Liver (tissue), 9 donors: ENCODE data around the gene TAAR5. TPM values are rescaled to one million over a fixed set of nuclear protein-coding genes. Genes with fewer than 3 reads are reported as not detected.

ENCODE experiments used
- DNase-seq: peaks from one replicate; pipeline ENCODE4 v3.0.0-alpha.2; 2017; ENCODE audit warnings: low spot score
- H3K27ac ChIP-seq, 2 donors: one replicate each; pipeline ENCODE4 v1.7.0; 2013; ENCODE audit warnings: inconsistent platforms in 2 of 2, low read length in 2 of 2, control low read depth in 1 of 2, low read depth in 1 of 2, mild to moderate bottlenecking in 1 of 2
- H3K27me3 ChIP-seq, 4 donors: one replicate each; pipeline versions ENCODE4 v1.6.1 to v1.7.0; 2013; ENCODE audit warnings: low read length in 3 of 4, inconsistent platforms in 1 of 4, mild to moderate bottlenecking in 1 of 4, moderate library complexity in 1 of 4; ENCODE audit not compliant: control insufficient read depth in 4 of 4, insufficient read depth in 4 of 4
- H3K36me3 ChIP-seq, 4 donors: one replicate each; pipeline versions ENCODE4 v1.6.1 to v1.7.0; 2013; ENCODE audit warnings: low read length in 3 of 4, mild to moderate bottlenecking in 3 of 4, low read depth in 1 of 4, moderate library complexity in 1 of 4; ENCODE audit not compliant: control insufficient read depth in 4 of 4, insufficient read depth in 3 of 4
- H3K4me1 ChIP-seq, 4 donors: one replicate each; pipeline versions ENCODE4 v1.6.1 to v1.7.0; 2013; ENCODE audit warnings: low read length in 3 of 4, mild to moderate bottlenecking in 3 of 4, moderate library complexity in 1 of 4; ENCODE audit not compliant: control insufficient read depth in 4 of 4, insufficient read depth in 4 of 4
- H3K4me3 ChIP-seq, 3 donors: one replicate each; pipeline versions ENCODE4 v1.6.1 to v1.7.0; 2013; ENCODE audit warnings: low read length in 3 of 3, control low read depth in 1 of 3, low read depth in 1 of 3, mild to moderate bottlenecking in 1 of 3
- H3K9ac ChIP-seq, 2 donors: one replicate each; pipeline ENCODE4 v1.7.0; 2013; ENCODE audit warnings: low read length in 2 of 2, mild to moderate bottlenecking in 2 of 2, moderate library complexity in 2 of 2, control low read depth in 1 of 2, low read depth in 1 of 2
- H3K9me3 ChIP-seq, 4 donors: one replicate each; pipeline versions ENCODE4 v1.6.1 to v1.7.0; 2013; ENCODE audit warnings: low read length in 3 of 4; ENCODE audit not compliant: control insufficient read depth in 4 of 4
- EGR1 ChIP-seq, 2 donors: IDR thresholded peaks; 2 replicates each; pipeline ENCODE4 v1.6.1; 2016 to 2018; ENCODE audit warnings: antibody characterized with exemption in 2 of 2, low read depth in 2 of 2
- FOXA1 ChIP-seq: IDR thresholded peaks from 2 replicates; pipeline ENCODE4 v1.6.1; 2016; ENCODE audit warnings: antibody characterized with exemption
- FOXA2 ChIP-seq: IDR thresholded peaks from 2 replicates; pipeline ENCODE4 v1.6.1; 2016; ENCODE audit warnings: antibody characterized with exemption
- GABPA ChIP-seq, 2 donors: IDR thresholded peaks in 1 of 2; conservative IDR thresholded peaks in 1 of 2; 2 replicates each; pipeline ENCODE4 v1.6.1; 2016; ENCODE audit warnings: antibody characterized with exemption in 2 of 2, mild to moderate bottlenecking in 1 of 2, moderate library complexity in 1 of 2
- HNF4A ChIP-seq, 2 donors: conservative IDR thresholded peaks; 2 replicates each; pipeline ENCODE4 v1.6.1; 2016; ENCODE audit warnings: antibody characterized with exemption in 2 of 2, mild to moderate bottlenecking in 2 of 2
- HNF4G ChIP-seq: IDR thresholded peaks from 2 replicates; pipeline ENCODE4 v1.6.1; 2016; ENCODE audit warnings: antibody characterized with exemption
- JUND ChIP-seq, 2 donors: IDR thresholded peaks; 2 replicates each; pipeline ENCODE4 v1.6.1; 2016; ENCODE audit warnings: antibody characterized with exemption in 2 of 2
- NR2F2 ChIP-seq: IDR thresholded peaks from 2 replicates; pipeline ENCODE4 v1.6.1; 2016; ENCODE audit warnings: antibody characterized with exemption
- RAD21 ChIP-seq, 2 donors: IDR thresholded peaks; 2 replicates each; pipeline ENCODE4 v1.6.1; 2016; ENCODE audit warnings: antibody characterized with exemption in 2 of 2, mild to moderate bottlenecking in 2 of 2
- RXRA ChIP-seq, 2 donors: IDR thresholded peaks; 2 replicates each; pipeline ENCODE4 v1.6.1; 2017 to 2018; ENCODE audit warnings: antibody characterized with exemption in 2 of 2, mild to moderate bottlenecking in 1 of 2
- SP1 ChIP-seq: IDR thresholded peaks from 2 replicates; pipeline ENCODE4 v1.6.1; 2018; ENCODE audit warnings: antibody characterized with exemption, mild to moderate bottlenecking
- TAF1 ChIP-seq: conservative IDR thresholded peaks from 2 replicates; pipeline ENCODE4 v1.6.1; 2016; ENCODE audit warnings: antibody characterized with exemption, mild to moderate bottlenecking
- YY1 ChIP-seq: IDR thresholded peaks from 2 replicates; pipeline ENCODE4 v1.6.1; 2016; ENCODE audit warnings: antibody characterized with exemption, mild to moderate bottlenecking
- WGBS: extraction: QIAGEN DNeasy Blood & Tissue Kit; methylation state at CpG from one replicate; pipeline ENCODE4 v1.1.7; 2013; 5-methylcytosine and 5-hydroxymethylcytosine counted together
- polyA plus RNA-seq, 2 donors: library from polyadenylated mRNA; stranded (reverse) in 1 of 2; unstranded in 1 of 2; fragments of 200-250 nt in 1 of 2; fragments of >200 nt in 1 of 2; fragmentation: Nextera tagmentation in 1 of 2; extraction: Ambion mirVana in 1 of 2; gene quantifications; one replicate each; pipeline versions ENCODE4 v1.2.1 to v1.2.3, GENCODE V29; 2013 to 2015
- total RNA-seq, 2 donors: library from RNA; depleted of rRNA; stranded (reverse); fragments of >200 nt; gene quantifications; one replicate each; pipeline ENCODE4 v1.2.3, GENCODE V29; 2014
- TF ChIP-seq, protein P1 (sequence below): IDR thresholded peaks from 2 replicates; pipeline ENCODE4 v1.6.1; 2016; ENCODE audit warnings: antibody characterized with exemption
- TF ChIP-seq, protein P2 (sequence below): IDR thresholded peaks from 2 replicates; pipeline ENCODE4 v1.6.1; 2016; ENCODE audit warnings: antibody characterized with exemption
- TF ChIP-seq, protein P3 (sequence below): fragments of 150-350 bp; IDR thresholded peaks from 2 replicates; pipeline ENCODE4 v1.5.1; 2017; ENCODE audit warnings: improper control_type of control experiment, low read depth, low read length; ENCODE audit not compliant: missing input control
- TF ChIP-seq, protein P4 (sequence below): IDR thresholded peaks from 2 replicates; pipeline ENCODE4 v1.6.1; 2016; ENCODE audit warnings: antibody characterized with exemption
- TF ChIP-seq, protein P5 (sequence below): IDR thresholded peaks from 2 replicates; pipeline ENCODE4 v1.6.1; 2016; ENCODE audit warnings: antibody characterized with exemption, mild to moderate bottlenecking
- donor health status: healthy.
- donor health status: healthy.
- donor health status: healthy.
- donor health status: healthy.
- donor health status: healthy.

Gene TAAR5
- total and polyA plus RNA-seq, 4 donors, result not detected

DNA sequence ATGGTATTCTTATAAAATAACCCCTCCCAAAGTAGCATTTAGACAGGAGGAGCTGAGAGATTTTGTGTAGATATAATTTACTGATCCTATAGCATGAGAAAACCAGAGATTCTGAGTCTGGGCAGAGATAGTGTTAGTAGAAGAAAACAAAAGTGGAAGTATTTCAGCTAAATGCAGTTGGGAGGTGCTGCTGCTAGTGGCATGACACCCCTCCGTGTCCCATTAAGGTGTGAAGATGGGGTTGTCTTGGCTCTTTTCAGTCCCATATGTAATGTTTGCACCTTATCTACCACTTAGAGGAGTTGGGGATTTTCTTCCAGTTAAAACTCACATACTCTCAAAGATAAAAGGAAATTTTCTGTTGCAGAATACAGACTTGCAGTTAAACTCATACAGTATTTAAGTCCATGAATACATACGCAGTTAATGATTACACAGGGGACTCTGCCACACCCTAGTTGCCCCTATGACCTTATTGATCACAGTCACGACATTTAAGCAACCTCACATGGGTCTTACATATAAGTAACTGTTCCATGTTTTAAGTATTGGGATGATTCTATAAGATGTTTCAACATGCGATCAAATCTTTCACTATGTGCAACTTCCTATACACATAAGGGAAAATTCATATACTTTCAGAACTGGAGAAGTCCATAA, 23.0 kb upstream of the TAAR5 start:
- Histone ChIP-seq H3K9ac (peak overlapping the region in 1 of 2 donors; percentile 47), H3K27me3 (no peaks in the 10 kb centered on the region), H3K4me3 (peak overlapping the region in 2 of 3 donors; percentile 6), H3K9me3 (no peaks in the 10 kb centered on the region), H3K4me1 (peaks cover 3 to 17% (median 5%) of the 10 kb centered on the region in 4 donors), H3K27ac (peak overlapping the region; percentile 1 to 21), H3K36me3 (no peaks in the 10 kb centered on the region)
- DNase-seq, result no peak
- TF ChIP-seq EGR1 (IDR thresholded peaks at IDR 0.05; ENCODE audit: low read depth in 2 of 2), result no peak
- TF ChIP-seq, protein P1, sequence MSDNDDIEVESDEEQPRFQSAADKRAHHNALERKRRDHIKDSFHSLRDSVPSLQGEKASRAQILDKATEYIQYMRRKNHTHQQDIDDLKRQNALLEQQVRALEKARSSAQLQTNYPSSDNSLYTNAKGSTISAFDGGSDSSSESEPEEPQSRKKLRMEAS, result no peak
- peak in 1 of 2 donors; percentile 34 for TF ChIP-seq RXRA (IDR thresholded peaks at IDR 0.05)
- no peak for TF ChIP-seq JUND (IDR thresholded peaks at IDR 0.05)
- no peak for TF ChIP-seq FOXA1
- no peak for TF ChIP-seq YY1
- no peak for TF ChIP-seq RAD21 (IDR thresholded peaks at IDR 0.05)
- peak; percentile 57 for TF ChIP-seq NR2F2
- TF ChIP-seq SP1, result peak; percentile 12
- TF ChIP-seq GABPA (IDR thresholded peaks at IDR 0.05 in 1 of 2, conservative IDR thresholded peaks at IDR 0.05 in 1 of 2), result no peak
- no peak for TF ChIP-seq TAF1
- peak; percentile 45 to 46 for TF ChIP-seq HNF4A (conservative IDR thresholded peaks at IDR 0.05)
- TF ChIP-seq, protein P2, sequence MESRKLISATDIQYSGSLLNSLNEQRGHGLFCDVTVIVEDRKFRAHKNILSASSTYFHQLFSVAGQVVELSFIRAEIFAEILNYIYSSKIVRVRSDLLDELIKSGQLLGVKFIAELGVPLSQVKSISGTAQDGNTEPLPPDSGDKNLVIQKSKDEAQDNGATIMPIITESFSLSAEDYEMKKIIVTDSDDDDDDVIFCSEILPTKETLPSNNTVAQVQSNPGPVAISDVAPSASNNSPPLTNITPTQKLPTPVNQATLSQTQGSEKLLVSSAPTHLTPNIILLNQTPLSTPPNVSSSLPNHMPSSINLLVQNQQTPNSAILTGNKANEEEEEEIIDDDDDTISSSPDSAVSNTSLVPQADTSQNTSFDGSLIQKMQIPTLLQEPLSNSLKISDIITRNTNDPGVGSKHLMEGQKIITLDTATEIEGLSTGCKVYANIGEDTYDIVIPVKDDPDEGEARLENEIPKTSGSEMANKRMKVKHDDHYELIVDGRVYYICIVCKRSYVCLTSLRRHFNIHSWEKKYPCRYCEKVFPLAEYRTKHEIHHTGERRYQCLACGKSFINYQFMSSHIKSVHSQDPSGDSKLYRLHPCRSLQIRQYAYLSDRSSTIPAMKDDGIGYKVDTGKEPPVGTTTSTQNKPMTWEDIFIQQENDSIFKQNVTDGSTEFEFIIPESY, result no peak
- no peak for TF ChIP-seq FOXA2
- TF ChIP-seq, protein P3, sequence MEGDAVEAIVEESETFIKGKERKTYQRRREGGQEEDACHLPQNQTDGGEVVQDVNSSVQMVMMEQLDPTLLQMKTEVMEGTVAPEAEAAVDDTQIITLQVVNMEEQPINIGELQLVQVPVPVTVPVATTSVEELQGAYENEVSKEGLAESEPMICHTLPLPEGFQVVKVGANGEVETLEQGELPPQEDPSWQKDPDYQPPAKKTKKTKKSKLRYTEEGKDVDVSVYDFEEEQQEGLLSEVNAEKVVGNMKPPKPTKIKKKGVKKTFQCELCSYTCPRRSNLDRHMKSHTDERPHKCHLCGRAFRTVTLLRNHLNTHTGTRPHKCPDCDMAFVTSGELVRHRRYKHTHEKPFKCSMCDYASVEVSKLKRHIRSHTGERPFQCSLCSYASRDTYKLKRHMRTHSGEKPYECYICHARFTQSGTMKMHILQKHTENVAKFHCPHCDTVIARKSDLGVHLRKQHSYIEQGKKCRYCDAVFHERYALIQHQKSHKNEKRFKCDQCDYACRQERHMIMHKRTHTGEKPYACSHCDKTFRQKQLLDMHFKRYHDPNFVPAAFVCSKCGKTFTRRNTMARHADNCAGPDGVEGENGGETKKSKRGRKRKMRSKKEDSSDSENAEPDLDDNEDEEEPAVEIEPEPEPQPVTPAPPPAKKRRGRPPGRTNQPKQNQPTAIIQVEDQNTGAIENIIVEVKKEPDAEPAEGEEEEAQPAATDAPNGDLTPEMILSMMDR, result no peak
- TF ChIP-seq HNF4G, result no peak
- TF ChIP-seq, protein P4, sequence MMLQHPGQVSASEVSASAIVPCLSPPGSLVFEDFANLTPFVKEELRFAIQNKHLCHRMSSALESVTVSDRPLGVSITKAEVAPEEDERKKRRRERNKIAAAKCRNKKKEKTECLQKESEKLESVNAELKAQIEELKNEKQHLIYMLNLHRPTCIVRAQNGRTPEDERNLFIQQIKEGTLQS, result no peak
- TF ChIP-seq, protein P5, sequence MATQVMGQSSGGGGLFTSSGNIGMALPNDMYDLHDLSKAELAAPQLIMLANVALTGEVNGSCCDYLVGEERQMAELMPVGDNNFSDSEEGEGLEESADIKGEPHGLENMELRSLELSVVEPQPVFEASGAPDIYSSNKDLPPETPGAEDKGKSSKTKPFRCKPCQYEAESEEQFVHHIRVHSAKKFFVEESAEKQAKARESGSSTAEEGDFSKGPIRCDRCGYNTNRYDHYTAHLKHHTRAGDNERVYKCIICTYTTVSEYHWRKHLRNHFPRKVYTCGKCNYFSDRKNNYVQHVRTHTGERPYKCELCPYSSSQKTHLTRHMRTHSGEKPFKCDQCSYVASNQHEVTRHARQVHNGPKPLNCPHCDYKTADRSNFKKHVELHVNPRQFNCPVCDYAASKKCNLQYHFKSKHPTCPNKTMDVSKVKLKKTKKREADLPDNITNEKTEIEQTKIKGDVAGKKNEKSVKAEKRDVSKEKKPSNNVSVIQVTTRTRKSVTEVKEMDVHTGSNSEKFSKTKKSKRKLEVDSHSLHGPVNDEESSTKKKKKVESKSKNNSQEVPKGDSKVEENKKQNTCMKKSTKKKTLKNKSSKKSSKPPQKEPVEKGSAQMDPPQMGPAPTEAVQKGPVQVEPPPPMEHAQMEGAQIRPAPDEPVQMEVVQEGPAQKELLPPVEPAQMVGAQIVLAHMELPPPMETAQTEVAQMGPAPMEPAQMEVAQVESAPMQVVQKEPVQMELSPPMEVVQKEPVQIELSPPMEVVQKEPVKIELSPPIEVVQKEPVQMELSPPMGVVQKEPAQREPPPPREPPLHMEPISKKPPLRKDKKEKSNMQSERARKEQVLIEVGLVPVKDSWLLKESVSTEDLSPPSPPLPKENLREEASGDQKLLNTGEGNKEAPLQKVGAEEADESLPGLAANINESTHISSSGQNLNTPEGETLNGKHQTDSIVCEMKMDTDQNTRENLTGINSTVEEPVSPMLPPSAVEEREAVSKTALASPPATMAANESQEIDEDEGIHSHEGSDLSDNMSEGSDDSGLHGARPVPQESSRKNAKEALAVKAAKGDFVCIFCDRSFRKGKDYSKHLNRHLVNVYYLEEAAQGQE, result no peak
- WGBS, result 34% methylated on average over 4 of the region's 4 CpGs
